Adrenal gland (tissue), 12 donors: ENCODE measurements around the gene SLC4A7. TPM values are rescaled to one million over a fixed set of nuclear protein-coding genes. Genes with fewer than 3 reads are reported as not detected.

Experiments used
- DNase-seq, 7 donors: peaks; one replicate each; pipeline ENCODE4 v3.0.0-alpha.2; 2019 to 2020
- H3K27ac ChIP-seq, 5 donors: fragments of 200-600 bp; sonication (generic) in 4 of 5; 1 replicate in 3 of 5; 2 replicates in 2 of 5; pipeline versions ENCODE4 v1.5.1 to v1.8.0; 2016 to 2020; ENCODE audit warnings: mild to moderate bottlenecking in 1 of 5
- H3K27me3 ChIP-seq: fragments of 200-600 bp; 2 replicates; pipeline ENCODE4 v1.8.0; 2021
- H3K36me3 ChIP-seq, 2 donors: fragments of 200-600 bp; replicated peaks in 1 of 2; 1 replicate in 1 of 2; 2 replicates in 1 of 2; pipeline versions ENCODE4 v1.5.1 to v1.8.0; 2018 to 2022
- H3K4me1 ChIP-seq, 2 donors: fragments of 200-600 bp; replicated peaks in 1 of 2; 1 replicate in 1 of 2; 2 replicates in 1 of 2; pipeline versions ENCODE4 v1.5.1 to v1.8.0; 2018 to 2021
- H3K4me3 ChIP-seq, 4 donors: fragments of 200-600 bp; sonication (generic) in 3 of 4; one replicate each; pipeline ENCODE4 v1.5.1; 2016 to 2018
- H3K9me3 ChIP-seq, 3 donors: fragments of 200-600 bp; sonication (generic) in 1 of 3; replicated peaks in 1 of 3; 1 replicate in 2 of 3; 2 replicates in 1 of 3; pipeline versions ENCODE4 v1.5.1 to v1.8.0; 2016 to 2021
- POLR2A ChIP-seq, 2 donors: fragments of 450-650 bp; IDR thresholded peaks; one replicate each; pipeline ENCODE4 v1.6.1; 2017; ENCODE audit warnings: antibody characterized with exemption in 2 of 2, mild to moderate bottlenecking in 2 of 2, moderate library complexity in 1 of 2
- WGBS, 4 donors: extraction: QIAGEN DNeasy Blood & Tissue Kit in 2 of 4; methylation state at CpG; one replicate each; pipeline versions ENCODE4 v1.1.5 to v1.1.7; 2013 to 2017; 5-methylcytosine and 5-hydroxymethylcytosine counted together
- intact Hi-C, 2 donors: fragments of 100-400 bp; cut with DNase I; formaldehyde crosslinking; loops; one replicate each; pipeline versions ENCODE4 v1.14.1 to v1.15.0; 2022 to 2023
- polyA plus RNA-seq, 3 donors: library from polyadenylated mRNA; stranded (reverse); fragments of 200-250 nt in 2 of 3; fragments of 350-450 nt in 1 of 3; fragmentation: Illumina TruSeq in 1 of 3; extraction: RNeasy Lipid Tissue Mini Kit (QIAGEN cat#74804) in 1 of 3; gene quantifications; one replicate each; pipeline ENCODE4 v1.2.3, GENCODE V29; 2013 to 2014
- total RNA-seq, 9 donors: library from RNA; depleted of rRNA in 4 of 9; stranded (reverse); fragments of >200 nt in 4 of 9; fragments of 120-200 nt in 1 of 9; fragmentation: NEBNext Ultra II Directional in 1 of 9; extraction: Animal tissue kit (Norgen Biotek cat#: 25700) in 1 of 9; gene quantifications; one replicate each; pipeline versions ENCODE4 v1.1.0 to v1.2.4, GENCODE V29; 2013 to 2023
- TF ChIP-seq, protein P1 (sequence below), 6 experiments: fragments of 450-650 bp in 4 of 6; fragments of 200-600 bp in 2 of 6; sonication (generic) in 1 of 6; IDR thresholded peaks; 1 replicate in 5 of 6; 2 replicates in 1 of 6; pipeline versions ENCODE4 v1.5.1 to v1.8.0; 2016 to 2021; ENCODE audit warnings: antibody characterized with exemption in 6 of 6, mild to moderate bottlenecking in 2 of 6, moderate library complexity in 1 of 6
- donor health status: healthy with polysubstance abuse.
- donor health status: Bipolar disorder and iron deficiency.
- donor health status: DM: yes; HTN: yes; CAD: no.
- donor health status: DM: no; HTN: no; CAD: no.
- donor health status: DM: no; HTN: no; CAD: no.
- donor health status: DM: yes; HTN: yes; CAD: no.

The SLC4A7 gene
- total and polyA plus RNA-seq, 12 donors: 2.7 to 34.5 (median 11.6) TPM

DNA sequence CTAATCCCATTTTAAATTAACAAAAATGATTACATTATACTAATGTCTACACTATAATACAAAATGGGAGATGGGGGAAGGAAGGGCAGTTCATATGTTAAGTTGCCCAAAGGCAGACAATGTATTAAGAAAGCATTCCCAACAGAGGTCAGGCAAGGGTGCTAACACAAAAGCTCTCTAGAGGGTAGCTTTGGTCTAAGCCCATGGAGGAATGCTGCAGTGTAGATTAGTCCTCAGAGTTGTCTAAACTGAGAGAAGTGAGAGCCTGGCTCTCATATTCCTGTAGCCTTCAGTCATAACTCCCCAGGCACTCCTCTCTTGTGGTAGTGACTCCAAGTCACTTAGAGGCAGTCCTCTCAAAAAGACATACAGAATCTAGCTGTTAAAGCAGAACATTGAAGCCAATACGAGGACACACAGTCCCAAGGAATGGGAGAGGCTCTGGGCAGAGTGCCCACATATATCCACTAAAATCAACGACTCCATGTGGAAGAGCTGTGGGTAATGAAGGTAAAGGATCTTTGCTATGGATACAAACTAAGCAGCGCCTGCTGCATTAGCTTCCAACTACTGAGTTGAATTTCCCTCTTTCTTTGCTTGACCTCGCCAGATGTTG, 129.5 kb downstream of the SLC4A7 start:
- intact Hi-C loops: no loop called here
- Histone ChIP-seq H3K4me3 (no peak overlapping the region), H3K9me3 (no peaks in the 10 kb centered on the region), H3K27ac (no peak overlapping the region), H3K27me3 (no peaks in the 10 kb centered on the region), H3K4me1 (peaks cover 0 to 10% of the 10 kb centered on the region in 2 donors), H3K36me3 (no peaks in the 10 kb centered on the region)
- 70 to 87% (median 79%) methylated on average over 4 of the region's 4 CpGs for WGBS, 4 donors
- no peak for TF ChIP-seq POLR2A (IDR thresholded peaks at IDR 0.05)
- TF ChIP-seq, protein P1, sequence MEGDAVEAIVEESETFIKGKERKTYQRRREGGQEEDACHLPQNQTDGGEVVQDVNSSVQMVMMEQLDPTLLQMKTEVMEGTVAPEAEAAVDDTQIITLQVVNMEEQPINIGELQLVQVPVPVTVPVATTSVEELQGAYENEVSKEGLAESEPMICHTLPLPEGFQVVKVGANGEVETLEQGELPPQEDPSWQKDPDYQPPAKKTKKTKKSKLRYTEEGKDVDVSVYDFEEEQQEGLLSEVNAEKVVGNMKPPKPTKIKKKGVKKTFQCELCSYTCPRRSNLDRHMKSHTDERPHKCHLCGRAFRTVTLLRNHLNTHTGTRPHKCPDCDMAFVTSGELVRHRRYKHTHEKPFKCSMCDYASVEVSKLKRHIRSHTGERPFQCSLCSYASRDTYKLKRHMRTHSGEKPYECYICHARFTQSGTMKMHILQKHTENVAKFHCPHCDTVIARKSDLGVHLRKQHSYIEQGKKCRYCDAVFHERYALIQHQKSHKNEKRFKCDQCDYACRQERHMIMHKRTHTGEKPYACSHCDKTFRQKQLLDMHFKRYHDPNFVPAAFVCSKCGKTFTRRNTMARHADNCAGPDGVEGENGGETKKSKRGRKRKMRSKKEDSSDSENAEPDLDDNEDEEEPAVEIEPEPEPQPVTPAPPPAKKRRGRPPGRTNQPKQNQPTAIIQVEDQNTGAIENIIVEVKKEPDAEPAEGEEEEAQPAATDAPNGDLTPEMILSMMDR (IDR thresholded peaks at IDR 0.05): no peak
- no peak for DNase-seq

DNA sequence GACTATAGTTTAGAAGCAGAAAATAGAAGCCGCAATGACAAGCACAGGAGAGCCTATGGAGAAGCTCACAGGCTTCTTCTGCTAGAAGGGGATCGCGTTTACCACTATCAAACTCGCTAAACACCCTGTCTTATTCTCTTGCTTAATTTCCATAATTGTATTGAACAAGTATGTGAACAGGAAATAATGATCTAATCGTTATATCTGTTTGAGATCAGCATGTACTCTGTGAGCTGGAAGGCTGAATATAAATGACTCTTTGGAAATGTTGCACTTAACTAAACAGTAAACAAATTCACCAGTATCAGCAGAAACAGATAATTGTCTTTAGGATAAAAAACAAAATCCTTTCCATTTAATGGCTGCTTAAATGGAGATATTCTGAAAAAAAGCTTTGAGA, 130.0 kb downstream of the SLC4A7 start:
- no peaks in the 10 kb centered on the region for H3K36me3 ChIP-seq
- peaks cover 0 to 9% of the 10 kb centered on the region in 2 donors for H3K4me1 ChIP-seq
- H3K4me3 ChIP-seq: no peak overlapping the region
- H3K27ac ChIP-seq: no peak overlapping the region
- intact Hi-C loops: no loop called here
- no peak for DNase-seq
- no peaks in the 10 kb centered on the region for H3K27me3 ChIP-seq
- 58 to 71% (median 65%) methylated on average over 5 of the region's 5 CpGs for WGBS, 4 donors
- TF ChIP-seq POLR2A (IDR thresholded peaks at IDR 0.05): no peak
- TF ChIP-seq, protein P1 (IDR thresholded peaks at IDR 0.05): no peak
- H3K9me3 ChIP-seq: no peaks in the 10 kb centered on the region

DNA sequence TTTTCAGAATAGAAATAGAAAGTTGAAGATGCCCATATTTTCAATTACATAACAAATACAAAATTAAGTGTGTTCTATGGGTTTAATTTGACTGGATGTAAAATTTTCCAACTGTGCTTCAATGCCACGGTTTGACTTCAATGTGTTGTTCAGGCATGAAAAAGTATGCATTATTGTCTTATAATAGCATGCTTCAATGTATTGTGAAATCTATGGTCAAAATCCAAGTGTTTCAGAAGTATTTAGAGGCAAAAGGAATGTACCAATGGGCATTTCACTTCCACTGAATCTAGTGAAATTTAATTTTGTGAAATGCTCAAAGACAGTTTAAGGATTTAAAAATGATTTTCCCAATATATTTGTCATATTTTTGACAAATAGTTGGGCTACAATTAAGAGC, 131.0 kb downstream of the SLC4A7 start:
- no peak for DNase-seq
- no peak overlapping the region for H3K4me3 ChIP-seq
- peaks cover 0 to under 1% of the 10 kb centered on the region in 2 donors for H3K4me1 ChIP-seq
- no peaks in the 10 kb centered on the region for H3K9me3 ChIP-seq
- WGBS, 4 donors: 64 to 70% (median 68%) methylated on average over 1 of the region's 1 CpG
- no peak overlapping the region for H3K27ac ChIP-seq
- H3K27me3 ChIP-seq: no peaks in the 10 kb centered on the region
- H3K36me3 ChIP-seq: no peaks in the 10 kb centered on the region
- no peak for TF ChIP-seq POLR2A (IDR thresholded peaks at IDR 0.05)
- TF ChIP-seq, protein P1 (IDR thresholded peaks at IDR 0.05): no peak
- intact Hi-C loops: no loop called here

DNA sequence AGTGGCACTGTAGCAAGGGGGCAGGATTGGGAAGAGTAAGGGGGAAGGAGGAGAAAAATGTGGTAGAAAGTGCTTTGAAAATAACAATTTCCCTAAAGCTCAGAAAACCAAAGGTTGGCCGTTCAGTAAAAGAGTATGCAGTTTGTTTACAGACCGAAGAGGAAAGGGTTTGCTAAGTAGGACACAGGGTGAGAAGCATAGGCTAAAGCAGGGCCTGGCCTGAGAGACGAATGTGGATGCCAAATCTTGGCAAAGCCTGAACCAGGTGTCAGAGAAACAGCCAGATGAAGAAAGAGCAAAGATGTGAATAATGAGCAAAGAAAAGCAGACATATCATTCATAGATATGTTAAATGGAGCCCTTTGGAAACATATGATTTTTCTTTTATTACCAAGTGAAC, 132.1 kb downstream of the SLC4A7 start:
- no peaks in the 10 kb centered on the region for H3K4me1 ChIP-seq
- H3K27me3 ChIP-seq: no peaks in the 10 kb centered on the region
- no peak for TF ChIP-seq POLR2A (IDR thresholded peaks at IDR 0.05)
- TF ChIP-seq, protein P1 (IDR thresholded peaks at IDR 0.05): no peak
- no peak for DNase-seq
- 82 to 90% (median 88%) methylated on average over 3 of the region's 3 CpGs for WGBS, 4 donors
- H3K36me3 ChIP-seq: no peaks in the 10 kb centered on the region
- H3K9me3 ChIP-seq: no peaks in the 10 kb centered on the region
- no peak overlapping the region for H3K4me3 ChIP-seq
- H3K27ac ChIP-seq: no peak overlapping the region
- intact Hi-C loops: no loop called here
